Stomach smooth muscle (tissue), 2 donors: ENCODE measurements around the gene LMBRD1.

Experiments used
- H3K27ac ChIP-seq: one replicate; pipeline ENCODE4 v1.7.0; 2013; ENCODE audit warnings: mild to moderate bottlenecking, low read length, inconsistent platforms
- H3K27me3 ChIP-seq, 2 donors: one replicate each; pipeline ENCODE4 v1.7.0; 2013; ENCODE audit warnings: low read length in 2 of 2; ENCODE audit not compliant: insufficient read depth in 2 of 2, control insufficient read depth in 1 of 2
- H3K36me3 ChIP-seq, 2 donors: one replicate each; pipeline ENCODE4 v1.7.0; 2013; ENCODE audit warnings: low read length in 2 of 2; ENCODE audit not compliant: control insufficient read depth in 2 of 2, insufficient read depth in 2 of 2
- H3K4me1 ChIP-seq: one replicate; pipeline ENCODE4 v1.7.0; 2013; ENCODE audit warnings: low read length; ENCODE audit not compliant: control insufficient read depth, insufficient read depth
- H3K4me3 ChIP-seq, 2 donors: one replicate each; pipeline ENCODE4 v1.7.0; 2013; ENCODE audit warnings: low read length in 2 of 2
- H3K9ac ChIP-seq, 2 donors: one replicate each; pipeline ENCODE4 v1.7.0; 2013; ENCODE audit warnings: low read length in 2 of 2, mild to moderate bottlenecking in 1 of 2
- H3K9me3 ChIP-seq, 2 donors: one replicate each; pipeline ENCODE4 v1.7.0; 2013; ENCODE audit warnings: low read length in 2 of 2; ENCODE audit not compliant: control insufficient read depth in 2 of 2
- donor health status: healthy.
- donor health status: Pancreatic carcinoma.

LMBRD1 gene

GRCh38 chr6:69780585-69781178 lies 16.1 kb downstream of the LMBRD1 start:
- H3K9ac ChIP-seq, result no peak overlapping the region
- no peaks in the 10 kb centered on the region for H3K27me3 ChIP-seq
- no peak overlapping the region for H3K4me3 ChIP-seq
- no peaks in the 10 kb centered on the region for H3K9me3 ChIP-seq
- peaks cover 9% of the 10 kb centered on the region for H3K4me1 ChIP-seq
- H3K27ac ChIP-seq, result no peak overlapping the region
- H3K36me3 ChIP-seq, result no peaks in the 10 kb centered on the region

GRCh38 chr6:69775941-69776340 lies 20.9 kb downstream of the LMBRD1 start:
- H3K27me3 ChIP-seq, result no peaks in the 10 kb centered on the region
- H3K4me3 ChIP-seq, result no peak overlapping the region
- H3K4me1 ChIP-seq, result no peaks in the 10 kb centered on the region
- no peak overlapping the region for H3K27ac ChIP-seq
- H3K36me3 ChIP-seq, result no peaks in the 10 kb centered on the region
- no peaks in the 10 kb centered on the region for H3K9me3 ChIP-seq
- H3K9ac ChIP-seq, result no peak overlapping the region

- Histone ChIP-seq H3K27ac (no peak overlapping the region), H3K4me1 (no peaks in the 10 kb centered on the region), H3K27me3 (no peaks in the 10 kb centered on the region), H3K36me3 (no peaks in the 10 kb centered on the region), H3K9me3 (no peaks in the 10 kb centered on the region), H3K4me3 (no peak overlapping the region), H3K9ac (no peak overlapping the region)
These were observed 21.3 kb downstream of the LMBRD1 start for GRCh38 chr6:69775585-69775849.

- Histone ChIP-seq H3K9me3 (no peaks in the 10 kb centered on the region), H3K36me3 (no peaks in the 10 kb centered on the region), H3K9ac (no peak overlapping the region), H3K4me3 (no peak overlapping the region), H3K27me3 (no peaks in the 10 kb centered on the region), H3K4me1 (no peaks in the 10 kb centered on the region), H3K27ac (no peak overlapping the region)
These were observed 21.8 kb downstream of the LMBRD1 start for GRCh38 chr6:69774740-69775584.

- H3K27me3 ChIP-seq, result no peaks in the 10 kb centered on the region
- H3K27ac ChIP-seq, result no peak overlapping the region
- H3K4me3 ChIP-seq, result no peak overlapping the region
- no peak overlapping the region for H3K9ac ChIP-seq
- no peaks in the 10 kb centered on the region for H3K4me1 ChIP-seq
- no peaks in the 10 kb centered on the region for H3K36me3 ChIP-seq
- H3K9me3 ChIP-seq, result no peaks in the 10 kb centered on the region
These were observed 25.5 kb downstream of the LMBRD1 start for GRCh38 chr6:69771158-69771906.

- no peaks in the 10 kb centered on the region for H3K36me3 ChIP-seq
- no peak overlapping the region for H3K4me3 ChIP-seq
- H3K27me3 ChIP-seq, result no peaks in the 10 kb centered on the region
- H3K9me3 ChIP-seq, result no peaks in the 10 kb centered on the region
- H3K4me1 ChIP-seq, result no peaks in the 10 kb centered on the region
- no peak overlapping the region for H3K9ac ChIP-seq
- H3K27ac ChIP-seq, result no peak overlapping the region
These were observed 28.1 kb downstream of the LMBRD1 start for GRCh38 chr6:69768664-69769063.

GRCh38 chr6:69763763-69764162 lies 33.0 kb downstream of the LMBRD1 start:
- no peak overlapping the region for H3K9ac ChIP-seq
- H3K4me3 ChIP-seq, result no peak overlapping the region
- no peak overlapping the region for H3K27ac ChIP-seq
- H3K36me3 ChIP-seq, result no peaks in the 10 kb centered on the region
- H3K4me1 ChIP-seq, result no peaks in the 10 kb centered on the region
- no peaks in the 10 kb centered on the region for H3K27me3 ChIP-seq
- H3K9me3 ChIP-seq, result no peaks in the 10 kb centered on the region

GRCh38 chr6:69761853-69762252 lies 35.0 kb downstream of the LMBRD1 start:
- no peak overlapping the region for H3K4me3 ChIP-seq
- no peak overlapping the region for H3K9ac ChIP-seq
- no peaks in the 10 kb centered on the region for H3K4me1 ChIP-seq
- no peaks in the 10 kb centered on the region for H3K27me3 ChIP-seq
- H3K27ac ChIP-seq, result no peak overlapping the region
- H3K36me3 ChIP-seq, result no peaks in the 10 kb centered on the region
- no peaks in the 10 kb centered on the region for H3K9me3 ChIP-seq

- Histone ChIP-seq H3K4me3 (no peak overlapping the region), H3K27ac (no peak overlapping the region), H3K9me3 (no peaks in the 10 kb centered on the region), H3K27me3 (no peaks in the 10 kb centered on the region), H3K9ac (no peak overlapping the region), H3K36me3 (no peaks in the 10 kb centered on the region), H3K4me1 (no peaks in the 10 kb centered on the region)
These were observed 38.6 kb downstream of the LMBRD1 start for GRCh38 chr6:69758214-69758613.

- no peak overlapping the region for H3K9ac ChIP-seq
- no peaks in the 10 kb centered on the region for H3K36me3 ChIP-seq
- no peaks in the 10 kb centered on the region for H3K4me1 ChIP-seq
- H3K27me3 ChIP-seq, result no peaks in the 10 kb centered on the region
- H3K4me3 ChIP-seq, result no peak overlapping the region
- no peaks in the 10 kb centered on the region for H3K9me3 ChIP-seq
- no peak overlapping the region for H3K27ac ChIP-seq
These were observed 39.9 kb downstream of the LMBRD1 start for GRCh38 chr6:69756907-69757306.

GRCh38 chr6:69756366-69756765 lies 40.4 kb downstream of the LMBRD1 start:
- H3K4me3 ChIP-seq, result no peak overlapping the region
- H3K4me1 ChIP-seq, result no peaks in the 10 kb centered on the region
- H3K27me3 ChIP-seq, result no peaks in the 10 kb centered on the region
- H3K9me3 ChIP-seq, result no peaks in the 10 kb centered on the region
- no peaks in the 10 kb centered on the region for H3K36me3 ChIP-seq
- H3K27ac ChIP-seq, result no peak overlapping the region
- H3K9ac ChIP-seq, result no peak overlapping the region
